ENCODE measurements around the gene BICC1. TPM values are rescaled to one million over a fixed set of nuclear protein-coding genes. Genes with fewer than 3 reads are reported as not detected.

The BICC1 gene
- total and polyA plus RNA-seq, 2 experiments from 2014 or later: 5.8 to 20.4 TPM

DNA sequence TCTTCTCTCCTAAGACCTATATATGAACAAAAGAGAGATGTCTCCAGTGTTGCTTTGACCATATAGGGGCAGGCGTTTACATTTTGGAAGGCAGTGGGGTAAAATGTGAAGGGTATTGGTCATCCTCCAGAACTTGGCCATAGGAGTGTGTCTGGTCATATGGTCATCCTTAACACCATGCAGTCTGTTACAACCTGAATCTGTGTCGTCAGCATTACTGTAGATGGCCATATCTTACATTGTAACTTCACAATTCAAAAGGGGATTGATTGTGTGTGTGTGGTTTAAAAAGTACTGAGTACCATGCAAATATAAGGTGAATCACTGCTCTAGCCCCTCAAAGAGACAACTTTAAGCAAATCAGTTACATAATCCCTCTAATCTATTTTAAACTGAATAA lies 311.7 kb downstream of the BICC1 start:
- no peaks in the 10 kb centered on the region for H3K27me3 ChIP-seq
- H3K4me1 ChIP-seq (ENCODE audit: insufficient read depth): no peaks in the 10 kb centered on the region
- TF ChIP-seq EZH2phosphoT487 (IDR thresholded peaks at IDR 0.05; ENCODE audit: low read depth, severe bottlenecking, unreplicated experiment) (no peak), EZH2 (IDR thresholded peaks at IDR 0.05; ENCODE audit: borderline replicate concordance) (no peak)
- TF ChIP-seq, protein P1, sequence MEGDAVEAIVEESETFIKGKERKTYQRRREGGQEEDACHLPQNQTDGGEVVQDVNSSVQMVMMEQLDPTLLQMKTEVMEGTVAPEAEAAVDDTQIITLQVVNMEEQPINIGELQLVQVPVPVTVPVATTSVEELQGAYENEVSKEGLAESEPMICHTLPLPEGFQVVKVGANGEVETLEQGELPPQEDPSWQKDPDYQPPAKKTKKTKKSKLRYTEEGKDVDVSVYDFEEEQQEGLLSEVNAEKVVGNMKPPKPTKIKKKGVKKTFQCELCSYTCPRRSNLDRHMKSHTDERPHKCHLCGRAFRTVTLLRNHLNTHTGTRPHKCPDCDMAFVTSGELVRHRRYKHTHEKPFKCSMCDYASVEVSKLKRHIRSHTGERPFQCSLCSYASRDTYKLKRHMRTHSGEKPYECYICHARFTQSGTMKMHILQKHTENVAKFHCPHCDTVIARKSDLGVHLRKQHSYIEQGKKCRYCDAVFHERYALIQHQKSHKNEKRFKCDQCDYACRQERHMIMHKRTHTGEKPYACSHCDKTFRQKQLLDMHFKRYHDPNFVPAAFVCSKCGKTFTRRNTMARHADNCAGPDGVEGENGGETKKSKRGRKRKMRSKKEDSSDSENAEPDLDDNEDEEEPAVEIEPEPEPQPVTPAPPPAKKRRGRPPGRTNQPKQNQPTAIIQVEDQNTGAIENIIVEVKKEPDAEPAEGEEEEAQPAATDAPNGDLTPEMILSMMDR (IDR thresholded peaks at IDR 0.05; ENCODE audit: poor library complexity): no peak
- H3K79me2 ChIP-seq: no peaks in the 10 kb centered on the region
- no peak overlapping the region for H3K27ac ChIP-seq
- no peaks in the 10 kb centered on the region for H3K36me3 ChIP-seq (replicated peaks; ENCODE audit: insufficient read depth, low read depth)
- H3K4me3 ChIP-seq: no peak overlapping the region
- H3K9me3 ChIP-seq (ENCODE audit: low read depth): no peaks in the 10 kb centered on the region
- no peaks in the 10 kb centered on the region for H3K9me2 ChIP-seq (replicated peaks; ENCODE audit: insufficient read depth)
- H4K20me1 ChIP-seq (ENCODE audit: insufficient read depth, poor library complexity, severe bottlenecking): no peaks in the 10 kb centered on the region
- no peak overlapping the region for H3K4me2 ChIP-seq
- H2AFZ ChIP-seq: no peak overlapping the region
- 100% methylated on average over 2 of the region's 2 CpGs for WGBS (ENCODE audit: low lambda C conversion rate, missing lambda C conversion rate)
- no peak for DNase-seq (ENCODE audit: low spot score)

DNA sequence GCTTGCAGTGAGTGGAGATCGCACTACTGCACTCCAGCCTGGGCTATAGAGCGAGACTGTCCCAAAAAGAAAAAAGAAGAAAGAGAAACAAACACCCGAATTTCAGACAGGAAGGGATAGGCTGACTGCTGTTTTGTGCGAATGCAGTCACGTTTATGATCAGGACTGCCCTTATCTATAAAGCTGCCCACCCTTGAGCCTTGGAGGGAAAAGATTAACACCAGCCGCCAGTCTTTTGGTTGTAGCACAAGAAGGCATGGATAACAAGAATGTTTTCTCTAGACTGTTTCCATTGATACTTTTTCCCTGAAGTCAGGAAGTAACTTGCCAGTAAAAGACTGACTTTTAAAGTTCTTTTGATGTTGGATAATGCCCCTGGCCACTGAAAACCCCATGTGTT lies 314.0 kb downstream of the BICC1 start:
- Histone ChIP-seq H2AFZ (no peak overlapping the region), H3K79me2 (no peaks in the 10 kb centered on the region), H3K4me2 (no peak overlapping the region), H3K4me3 (no peak overlapping the region), H3K36me3 (replicated peaks; ENCODE audit: insufficient read depth, low read depth) (no peaks in the 10 kb centered on the region), H3K4me1 (ENCODE audit: insufficient read depth) (no peaks in the 10 kb centered on the region), H3K27me3 (no peaks in the 10 kb centered on the region), H4K20me1 (ENCODE audit: insufficient read depth, poor library complexity, severe bottlenecking) (no peaks in the 10 kb centered on the region), H3K9me2 (replicated peaks; ENCODE audit: insufficient read depth) (no peaks in the 10 kb centered on the region), H3K9me3 (ENCODE audit: low read depth) (no peaks in the 10 kb centered on the region), H3K27ac (peak overlapping the region; percentile 11)
- WGBS (ENCODE audit: low lambda C conversion rate, missing lambda C conversion rate): 19% methylated on average over 6 of the region's 6 CpGs
- DNase-seq (ENCODE audit: low spot score): no peak
- TF ChIP-seq EZH2phosphoT487 (IDR thresholded peaks at IDR 0.05; ENCODE audit: low read depth, severe bottlenecking, unreplicated experiment) (no peak), EZH2 (IDR thresholded peaks at IDR 0.05; ENCODE audit: borderline replicate concordance) (no peak)
- TF ChIP-seq, protein P1 (IDR thresholded peaks at IDR 0.05; ENCODE audit: poor library complexity): no peak

DNA sequence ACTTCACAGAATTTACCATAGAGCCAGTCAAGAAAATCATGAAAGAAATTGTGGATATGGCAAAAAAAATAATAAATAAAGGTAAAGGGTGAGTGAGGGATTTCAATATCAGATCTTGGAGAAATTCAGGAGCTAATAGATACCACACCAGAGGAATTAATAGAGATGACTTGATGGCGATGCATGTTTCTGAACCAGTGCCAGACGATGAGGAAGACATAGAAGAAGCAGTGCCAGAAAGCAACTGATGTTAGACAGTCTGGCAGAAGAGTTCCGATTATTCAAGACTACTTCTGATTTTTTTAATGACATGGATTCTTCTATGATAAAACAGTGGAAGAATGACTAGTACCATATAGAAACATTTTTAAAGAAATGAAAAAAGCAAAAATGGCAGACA lies 314.7 kb downstream of the BICC1 start:
- Histone ChIP-seq H3K79me2 (no peaks in the 10 kb centered on the region), H3K9me2 (replicated peaks; ENCODE audit: insufficient read depth) (no peaks in the 10 kb centered on the region), H3K4me1 (ENCODE audit: insufficient read depth) (no peaks in the 10 kb centered on the region), H3K27me3 (no peaks in the 10 kb centered on the region), H3K36me3 (replicated peaks; ENCODE audit: insufficient read depth, low read depth) (no peaks in the 10 kb centered on the region), H3K27ac (peak overlapping the region; percentile 11), H4K20me1 (ENCODE audit: insufficient read depth, poor library complexity, severe bottlenecking) (no peaks in the 10 kb centered on the region), H2AFZ (no peak overlapping the region), H3K4me3 (no peak overlapping the region), H3K4me2 (no peak overlapping the region), H3K9me3 (ENCODE audit: low read depth) (no peaks in the 10 kb centered on the region)
- DNase-seq (ENCODE audit: low spot score): no peak
- WGBS (ENCODE audit: low lambda C conversion rate, missing lambda C conversion rate): 89% methylated on average over 3 of the region's 3 CpGs
- no peak for TF ChIP-seq EZH2 (IDR thresholded peaks at IDR 0.05; ENCODE audit: borderline replicate concordance)
- TF ChIP-seq, protein P1 (IDR thresholded peaks at IDR 0.05; ENCODE audit: poor library complexity): no peak
- no peak for TF ChIP-seq EZH2phosphoT487 (IDR thresholded peaks at IDR 0.05; ENCODE audit: low read depth, severe bottlenecking, unreplicated experiment)

DNA sequence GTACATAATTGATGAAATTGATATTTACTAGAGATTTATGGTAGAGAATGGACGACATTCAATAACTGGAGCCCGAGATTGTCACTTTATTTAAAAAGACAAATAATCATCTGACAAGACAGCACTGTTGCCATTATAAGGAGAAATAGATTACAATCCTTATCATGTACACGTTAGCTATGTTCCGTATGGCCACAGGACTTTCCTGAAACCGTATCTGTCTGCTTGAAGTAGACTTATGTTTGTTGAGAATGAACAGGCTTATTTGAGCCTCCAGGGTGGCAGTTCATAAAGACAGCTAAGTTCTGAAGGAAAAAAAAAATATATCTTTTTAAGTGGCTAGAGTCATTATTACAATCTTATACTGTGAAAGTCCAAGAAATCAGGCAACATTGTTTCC lies 317.2 kb downstream of the BICC1 start:
- Histone ChIP-seq H3K27ac (no peak overlapping the region), H3K9me3 (ENCODE audit: low read depth) (no peaks in the 10 kb centered on the region), H3K79me2 (no peaks in the 10 kb centered on the region), H3K4me1 (ENCODE audit: insufficient read depth) (no peaks in the 10 kb centered on the region), H4K20me1 (ENCODE audit: insufficient read depth, poor library complexity, severe bottlenecking) (no peaks in the 10 kb centered on the region), H3K36me3 (replicated peaks; ENCODE audit: insufficient read depth, low read depth) (no peaks in the 10 kb centered on the region), H3K4me3 (no peak overlapping the region), H3K27me3 (no peaks in the 10 kb centered on the region), H2AFZ (no peak overlapping the region), H3K4me2 (no peak overlapping the region), H3K9me2 (replicated peaks; ENCODE audit: insufficient read depth) (no peaks in the 10 kb centered on the region)
- DNase-seq (ENCODE audit: low spot score): no peak
- whole genome bisulfite sequencing (ENCODE audit: low lambda C conversion rate, missing lambda C conversion rate): 61% methylated on average over 5 of the region's 5 CpGs
- no peak for TF ChIP-seq EZH2phosphoT487 (IDR thresholded peaks at IDR 0.05; ENCODE audit: low read depth, severe bottlenecking, unreplicated experiment)
- TF ChIP-seq, protein P1 (IDR thresholded peaks at IDR 0.05; ENCODE audit: poor library complexity): no peak
- TF ChIP-seq EZH2 (IDR thresholded peaks at IDR 0.05; ENCODE audit: borderline replicate concordance): no peak
